Activated B cell treated with CpG ODN at 0.5 μM for 24 hours (primary cell): ENCODE results near the gene IGFBP6. TPM values are rescaled to one million over a fixed set of nuclear protein-coding genes. Genes with fewer than 3 reads are reported as not detected.

Source experiments
- ATAC-seq: fragments of 200-7000 bp; cut with Tn5 transposase; one replicate; pipeline ENCODE4 v1.10.0; 2021; ENCODE audit warnings: low read depth, mild to moderate bottlenecking, moderate library complexity
- CTCF ChIA-PET: fragments of 350-600 bp; sonication (Branson Sonifier 250); formaldehyde crosslinking; loops from one replicate; lab custom pipeline; 2021; ENCODE audit warnings: antibody characterized with exemption; lab: Charles Lee
- POLR2A ChIA-PET: fragments of 350-600 bp; sonication (Branson Sonifier 250); formaldehyde crosslinking; loops from one replicate; lab custom pipeline; 2021; ENCODE audit warnings: antibody characterized with exemption; lab: Charles Lee
- DNase-seq: peaks from one replicate; pipeline ENCODE4 v3.0.0; 2022
- H3K27ac Mint-ChIP-seq: one replicate; pipeline ENCODE4 v1.8.0; 2020; ENCODE audit warnings: mixed read lengths
- H3K27me3 Mint-ChIP-seq: one replicate; pipeline ENCODE4 v1.8.0; 2021; ENCODE audit warnings: mixed read lengths
- H3K36me3 Mint-ChIP-seq: one replicate; pipeline ENCODE4 v1.8.0; 2021; ENCODE audit warnings: low read depth, mixed read lengths
- H3K4me1 Mint-ChIP-seq: one replicate; pipeline ENCODE4 v1.8.0; 2021; ENCODE audit warnings: mixed read lengths
- H3K4me3 Mint-ChIP-seq: one replicate; pipeline ENCODE4 v1.8.0; 2020; ENCODE audit warnings: mild to moderate bottlenecking, mixed read lengths
- H3K9me3 Mint-ChIP-seq: one replicate; pipeline ENCODE4 v1.8.0; 2020; ENCODE audit warnings: mixed read lengths
- CTCF ChIP-seq: fragments of 200-600 bp; IDR thresholded peaks from one replicate; pipeline ENCODE4 v1.8.0; 2022; ENCODE audit warnings: antibody characterized with exemption, mild to moderate bottlenecking
- intact Hi-C: fragments of 100-400 bp; cut with micrococcal nuclease; formaldehyde crosslinking; loops from one replicate; pipeline ENCODE4 v1.15.1; 2024
- total RNA-seq: library from RNA; stranded (reverse); gene quantifications from 2 replicates; pipeline ENCODE4 v1.2.3, GENCODE V29; 2022

Gene IGFBP6
- total RNA-seq, 1 donor from 2014 or later: not detected

GRCh38 chr12:53133722-53134121 is 36.3 kb downstream of the IGFBP6 start:
- ChIA-PET POLR2A (no interaction called here), CTCF (no interaction called here)
- Mint-ChIP-seq H3K4me1 (peaks cover 4% of the 10 kb centered on the region), H3K27me3 (peaks cover 14% of the 10 kb centered on the region), H3K4me3 (no peak overlapping the region), H3K36me3 (peaks cover 2% of the 10 kb centered on the region), H3K9me3 (peaks cover 10% of the 10 kb centered on the region), H3K27ac (no peak overlapping the region)
- DNase-seq: no peak
- intact Hi-C loops: no loop called here
- ATAC-seq: no peak
- no peak for TF ChIP-seq CTCF

DNA sequence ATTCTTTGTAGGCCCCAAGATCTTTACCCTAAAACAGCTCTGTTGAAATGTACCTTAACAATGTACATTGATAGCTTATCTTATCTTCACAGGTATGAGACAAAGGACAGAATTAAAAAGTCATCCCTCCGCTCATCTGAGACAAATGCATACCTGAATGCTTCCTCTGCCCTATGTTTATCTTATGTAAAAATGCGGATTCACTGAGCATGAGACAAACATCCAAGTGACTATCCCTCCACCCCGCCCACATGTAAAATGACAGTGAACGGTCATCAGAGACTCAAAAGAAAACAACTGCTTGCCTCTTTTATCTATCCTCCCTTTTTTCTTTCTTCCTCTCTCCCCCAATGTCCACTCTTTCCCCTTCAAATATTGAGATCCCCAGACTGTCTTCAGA is 45.9 kb downstream of the IGFBP6 start:
- H3K36me3 Mint-ChIP-seq: no peaks in the 10 kb centered on the region
- no peak for ATAC-seq
- no peak for TF ChIP-seq CTCF
- H3K4me3 Mint-ChIP-seq: no peak overlapping the region
- peaks cover 10% of the 10 kb centered on the region for H3K27me3 Mint-ChIP-seq
- no peaks in the 10 kb centered on the region for H3K4me1 Mint-ChIP-seq
- DNase-seq: no peak
- intact Hi-C loops: no loop called here
- H3K9me3 Mint-ChIP-seq: peaks cover 8% of the 10 kb centered on the region
- CTCF ChIA-PET: no interaction called here
- POLR2A ChIA-PET: no interaction called here
- no peak overlapping the region for H3K27ac Mint-ChIP-seq

GRCh38 chr12:53145383-53146260 is 48.2 kb downstream of the IGFBP6 start:
- Mint-ChIP-seq H3K27ac (no peak overlapping the region), H3K4me1 (no peaks in the 10 kb centered on the region), H3K36me3 (no peaks in the 10 kb centered on the region), H3K9me3 (no peaks in the 10 kb centered on the region), H3K27me3 (peaks cover 7% of the 10 kb centered on the region), H3K4me3 (no peak overlapping the region)
- DNase-seq: no peak
- intact Hi-C loops: loop anchor here (5.0 kb wide), 1 partner anchor 33 kb away; no protein-coding TSS in a partner anchor
- TF ChIP-seq CTCF: no peak
- ChIA-PET CTCF (no interaction called here), POLR2A (no interaction called here)
- no peak for ATAC-seq

GRCh38 chr12:53147181-53147580 is 49.7 kb downstream of the IGFBP6 start:
- no peak for ATAC-seq
- intact Hi-C loops: loop anchor here (5.0 kb wide), 1 partner anchor 35 kb away; no protein-coding TSS in a partner anchor
- POLR2A ChIA-PET: no interaction called here
- TF ChIP-seq CTCF: no peak
- no peak overlapping the region for H3K27ac Mint-ChIP-seq
- H3K9me3 Mint-ChIP-seq: no peaks in the 10 kb centered on the region
- H3K36me3 Mint-ChIP-seq: no peaks in the 10 kb centered on the region
- CTCF ChIA-PET: no interaction called here
- no peak overlapping the region for H3K4me3 Mint-ChIP-seq
- H3K27me3 Mint-ChIP-seq: peaks cover 5% of the 10 kb centered on the region
- DNase-seq: no peak
- H3K4me1 Mint-ChIP-seq: no peaks in the 10 kb centered on the region

GRCh38 chr12:53147653-53148052 is 50.2 kb downstream of the IGFBP6 start:
- no peaks in the 10 kb centered on the region for H3K9me3 Mint-ChIP-seq
- no peak overlapping the region for H3K4me3 Mint-ChIP-seq
- no peak for DNase-seq
- TF ChIP-seq CTCF: no peak
- no peak for ATAC-seq
- no peaks in the 10 kb centered on the region for H3K36me3 Mint-ChIP-seq
- intact Hi-C loops: loop anchor here (5.0 kb wide), 1 partner anchor 35 kb away; no protein-coding TSS in a partner anchor
- H3K4me1 Mint-ChIP-seq: no peaks in the 10 kb centered on the region
- POLR2A ChIA-PET: no interaction called here
- CTCF ChIA-PET: no interaction called here
- peaks cover 5% of the 10 kb centered on the region for H3K27me3 Mint-ChIP-seq
- no peak overlapping the region for H3K27ac Mint-ChIP-seq
